Activated T-helper 9 cell treated with anti-CD3 and anti-CD28 coated beads, Interleukin-2, amount 50 U/mL, for 16 hours (primary cell): ENCODE data around the gene ZFP1.
"Not testable (repeated sequence)": the region's sequence is repeated elsewhere in the genome, so short reads cannot be mapped to it uniquely, and the experiment has no call there.

Source experiments
- DNase-seq: peaks from one replicate; pipeline ENCODE4 v3.0.0-alpha.2; 2020; ENCODE audit warnings: low read depth

The ZFP1 gene

DNA sequence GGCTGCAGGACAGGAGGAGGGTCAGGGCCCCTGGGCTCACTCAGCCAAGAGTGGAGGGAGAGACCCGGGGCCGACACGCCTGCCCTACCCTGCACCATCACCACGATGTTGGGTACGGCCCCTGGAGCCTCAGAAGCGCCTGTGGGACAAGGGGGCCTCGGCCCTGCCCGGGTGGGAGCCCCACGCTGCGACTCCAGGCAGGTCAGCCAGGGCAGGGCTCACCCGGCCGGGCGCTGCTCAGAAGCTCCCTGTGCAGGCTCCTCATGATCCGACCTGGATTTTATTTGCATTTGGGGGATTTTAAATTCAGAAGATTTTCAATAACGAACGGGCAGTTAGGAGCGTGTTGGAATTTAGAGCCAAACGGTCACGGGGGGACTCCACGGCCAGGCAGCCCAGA, 56.6 kb downstream of the ZFP1 start:
- DNase-seq = not testable (repeated sequence)

DNA sequence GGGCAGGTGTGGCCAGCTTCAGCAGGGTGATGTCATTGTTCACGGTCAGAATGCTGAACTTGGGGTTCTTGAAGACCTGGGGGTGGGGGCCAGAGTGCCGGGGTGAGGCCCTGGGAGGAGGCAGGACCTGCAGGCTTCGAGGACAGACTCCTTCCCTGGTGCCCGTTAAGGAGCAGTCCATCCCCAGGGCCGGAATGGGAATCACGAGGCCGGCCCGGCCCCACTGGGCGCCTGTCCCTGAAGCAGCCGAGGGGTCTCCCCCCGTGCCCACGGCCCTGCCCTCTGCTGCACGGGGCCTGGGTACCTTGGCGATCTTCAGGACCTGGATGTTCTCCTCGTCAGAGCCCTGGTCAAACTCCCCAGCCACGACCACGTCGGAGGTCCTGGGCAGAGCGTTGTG, 57.1 kb downstream of the ZFP1 start:
- not testable (repeated sequence) for DNase-seq

DNA sequence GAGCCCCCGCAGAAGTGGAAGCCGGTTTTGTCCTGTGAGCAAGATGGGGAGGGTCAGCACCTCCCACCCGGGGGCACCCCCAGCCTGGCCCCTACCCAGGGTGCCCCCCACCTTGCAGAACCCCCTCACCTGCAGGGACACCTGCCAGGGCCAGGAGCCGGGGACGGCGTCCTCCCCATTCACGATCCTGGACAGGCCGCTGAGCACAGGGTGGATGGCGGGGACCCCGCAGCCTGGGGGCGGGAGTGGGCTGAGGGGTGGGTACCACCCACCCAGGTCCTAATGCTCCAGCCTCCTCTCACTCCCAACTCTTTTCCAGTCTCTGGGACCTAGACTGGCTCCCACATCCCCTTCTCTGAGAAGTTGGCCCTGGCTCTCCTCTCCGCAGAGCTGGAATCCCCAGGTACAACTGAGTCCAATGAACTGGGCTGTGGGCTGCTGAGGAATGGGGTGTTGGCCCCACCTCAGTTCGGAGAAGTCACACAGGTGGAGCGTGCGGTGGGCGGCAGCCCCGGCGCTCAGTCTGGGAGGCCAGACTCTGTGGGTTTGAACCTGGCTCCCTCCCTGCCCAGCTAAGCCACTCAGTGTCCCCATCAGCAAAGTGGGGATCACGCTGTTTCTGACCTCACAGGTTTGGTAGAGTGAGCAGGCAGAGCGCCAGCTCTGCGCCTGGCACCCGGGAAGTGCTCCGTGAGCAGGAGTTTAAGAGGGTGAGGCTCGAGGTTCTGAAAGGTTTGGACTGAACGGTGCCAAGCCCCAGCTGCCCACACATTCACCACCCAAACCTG, 57.8 kb downstream of the ZFP1 start:
- DNase-seq = not testable (repeated sequence)

DNA sequence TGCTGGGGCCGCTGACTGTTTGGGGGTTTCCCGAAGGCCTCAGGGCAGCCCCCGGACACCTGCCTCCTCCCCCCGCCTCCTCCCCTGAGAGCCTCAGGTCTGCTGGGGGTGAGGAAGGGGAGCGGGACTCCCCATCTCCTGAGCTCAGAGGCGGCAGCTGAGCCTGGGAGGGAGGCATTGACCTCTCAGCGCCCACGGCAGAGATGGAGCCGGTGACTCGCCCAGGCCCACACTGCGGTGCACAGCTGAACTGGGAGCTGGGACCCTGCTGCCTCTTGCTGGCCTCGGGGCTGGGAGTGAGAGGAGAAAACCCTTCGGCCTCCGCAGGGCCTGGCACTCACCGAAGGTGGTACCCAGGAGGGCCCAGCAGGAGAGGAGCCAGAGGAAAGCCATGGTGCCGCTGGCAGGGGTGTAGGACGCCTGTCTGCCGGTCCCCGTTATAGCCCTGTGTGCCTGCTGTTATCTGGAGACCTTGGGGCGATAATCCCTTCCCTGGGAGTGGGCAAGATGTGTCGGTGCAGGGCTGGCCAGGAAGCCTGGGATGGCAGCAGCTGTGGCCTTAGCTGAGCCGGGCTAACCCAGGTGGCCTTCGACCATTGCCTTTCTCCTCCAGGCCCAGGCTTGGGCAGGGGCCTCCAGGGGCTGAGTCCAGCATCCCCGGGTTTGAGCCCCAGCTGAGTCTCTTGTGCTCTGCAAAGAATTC, 58.6 kb downstream of the ZFP1 start, which contains the start of gene CTRB2:
Gene CTRB2, minus strand, starts transcription at position 413 of the 703 bp plus-strand sequence. Its CDS starts 20 bp downstream, at position 393.
- DNase-seq = no peak

DNA sequence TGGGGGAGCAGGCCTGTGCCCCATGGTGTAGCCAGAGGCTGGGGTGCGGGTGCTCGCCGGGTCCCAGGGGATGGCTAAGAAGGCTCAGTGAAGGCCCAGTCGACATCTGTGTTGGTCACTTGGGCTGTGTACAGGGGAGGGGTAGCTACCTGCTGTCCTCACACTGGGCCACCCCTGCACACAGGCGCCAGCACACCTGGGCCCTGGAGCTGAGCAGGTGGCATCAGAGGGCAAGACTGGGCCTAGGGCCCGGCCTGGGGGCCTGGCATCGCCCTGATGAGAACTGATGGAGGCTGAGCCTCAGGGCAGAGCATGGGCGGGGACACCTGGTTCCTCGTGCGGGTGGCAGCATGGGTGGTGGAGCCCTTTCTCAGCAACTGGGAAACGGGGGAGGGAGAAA, 59.5 kb downstream of the ZFP1 start:
- no peak for DNase-seq

DNA sequence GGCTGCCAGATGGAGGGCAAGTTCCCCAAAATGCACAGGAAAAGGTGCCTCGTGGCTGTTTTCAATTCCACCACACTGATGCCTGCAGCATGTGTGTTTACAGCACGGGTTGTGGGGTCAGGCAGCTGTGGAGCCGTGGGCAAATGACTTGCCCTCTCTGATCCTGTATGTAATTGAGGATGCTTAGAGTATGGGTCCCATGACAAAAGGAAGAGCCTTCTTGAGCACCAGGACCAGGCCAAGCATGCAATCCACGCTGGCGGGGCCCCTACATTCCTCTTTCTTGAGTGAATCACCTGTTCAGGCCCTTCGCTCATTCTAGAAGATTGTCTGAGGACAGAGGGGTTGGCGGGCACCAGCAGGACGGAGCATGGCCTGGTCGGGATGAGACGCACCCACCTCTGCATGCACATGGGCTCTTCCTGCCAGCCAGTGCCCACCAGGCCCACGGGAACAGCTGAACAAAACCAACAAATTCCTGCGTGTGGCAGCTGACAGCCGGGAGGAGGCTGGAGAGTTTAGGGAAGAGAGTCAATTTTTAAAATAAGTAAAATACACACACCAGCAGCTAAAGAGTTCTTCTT, 60.0 kb downstream of the ZFP1 start:
- DNase-seq = no peak

DNA sequence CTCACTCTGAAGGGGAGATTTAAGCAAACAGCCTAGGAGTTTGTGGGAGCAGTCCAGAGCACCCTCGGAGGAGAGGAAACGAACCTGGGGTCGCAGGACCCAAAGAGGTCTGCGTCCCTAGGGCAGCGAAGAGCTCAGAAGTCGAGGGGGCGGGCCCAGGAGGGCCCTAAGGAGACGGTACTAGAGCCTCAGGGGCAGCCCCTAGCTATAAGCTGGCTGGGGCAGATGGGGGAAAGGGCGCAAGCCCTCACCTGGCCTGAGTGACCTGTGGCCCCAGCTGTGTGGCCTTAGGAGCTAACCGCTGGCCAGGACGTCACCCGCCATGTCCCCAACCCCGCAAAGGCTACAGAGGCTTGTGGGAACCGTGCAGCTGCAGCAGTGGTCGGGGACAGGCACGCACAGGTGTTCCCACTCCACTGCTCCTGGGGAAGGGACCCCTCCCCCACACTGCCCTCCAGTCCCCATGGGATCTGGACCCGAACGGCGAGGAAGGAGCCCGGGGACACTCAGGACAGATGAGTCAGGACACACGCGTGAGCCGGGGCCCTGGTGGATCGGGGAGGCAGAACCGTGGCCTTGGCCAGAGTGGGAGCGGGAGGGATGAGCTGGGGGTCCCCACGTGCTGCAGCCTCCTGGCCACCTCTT, 60.7 kb downstream of the ZFP1 start:
- no peak for DNase-seq

DNA sequence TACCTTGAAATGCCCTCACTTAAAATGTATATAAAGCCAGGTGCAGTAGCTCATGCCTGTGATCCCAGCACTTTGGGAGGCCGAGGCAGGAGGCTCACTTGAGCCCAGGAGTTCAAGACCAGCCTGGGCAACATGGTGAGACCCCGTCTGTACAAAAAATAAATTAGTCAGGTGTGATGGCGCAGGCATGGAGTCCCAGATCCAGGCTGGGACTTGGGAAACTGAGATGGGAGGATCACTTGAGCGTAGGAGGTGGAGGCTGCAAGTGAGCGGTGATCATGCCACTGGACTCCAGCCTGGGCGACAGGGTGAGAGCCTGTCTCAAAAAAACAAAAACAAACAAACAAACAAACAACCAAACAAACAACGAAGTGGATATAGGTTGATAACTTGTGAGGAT, 61.2 kb downstream of the ZFP1 start:
- DNase-seq = not testable (repeated sequence)

DNA sequence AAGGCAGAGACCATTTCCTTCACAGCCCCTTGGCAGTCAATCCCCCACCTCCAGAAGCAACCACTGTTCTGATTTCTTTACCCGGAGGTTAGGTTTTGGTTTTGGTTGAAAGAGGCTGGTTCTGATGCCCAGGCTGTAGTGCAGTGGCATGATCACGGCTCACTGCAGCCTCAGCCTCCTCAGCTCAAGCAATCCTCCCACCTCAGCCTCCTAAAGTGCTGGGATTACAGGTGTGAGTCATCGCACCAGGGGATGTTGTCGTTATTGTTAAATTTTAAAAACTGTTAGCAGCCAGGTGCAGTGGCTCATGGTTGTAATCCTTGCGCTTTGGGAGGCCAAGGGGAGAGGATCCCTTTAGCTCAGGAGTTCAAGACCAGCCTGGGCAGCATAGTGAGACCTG, 61.6 kb downstream of the ZFP1 start:
- no peak for DNase-seq

DNA sequence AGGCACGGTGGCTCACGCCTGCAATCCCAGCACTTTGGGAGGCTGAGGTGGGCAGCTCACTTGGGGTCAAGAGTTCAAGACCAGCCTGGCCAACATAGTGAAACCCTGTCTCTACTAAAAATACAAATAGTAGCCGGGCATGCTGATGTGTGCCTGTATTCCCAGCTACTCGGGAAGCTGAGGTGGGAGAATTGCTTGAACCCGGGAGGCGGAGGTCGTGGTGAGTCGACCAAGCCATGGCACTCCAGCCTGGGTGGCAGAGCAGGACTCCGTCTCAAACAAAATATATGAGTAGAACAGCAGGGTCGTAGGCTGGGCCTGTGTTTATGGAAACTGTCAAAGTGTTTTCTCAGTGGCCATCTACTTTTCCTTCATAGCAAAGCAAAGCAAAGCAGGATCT, 63.0 kb downstream of the ZFP1 start:
- not testable (repeated sequence) for DNase-seq

DNA sequence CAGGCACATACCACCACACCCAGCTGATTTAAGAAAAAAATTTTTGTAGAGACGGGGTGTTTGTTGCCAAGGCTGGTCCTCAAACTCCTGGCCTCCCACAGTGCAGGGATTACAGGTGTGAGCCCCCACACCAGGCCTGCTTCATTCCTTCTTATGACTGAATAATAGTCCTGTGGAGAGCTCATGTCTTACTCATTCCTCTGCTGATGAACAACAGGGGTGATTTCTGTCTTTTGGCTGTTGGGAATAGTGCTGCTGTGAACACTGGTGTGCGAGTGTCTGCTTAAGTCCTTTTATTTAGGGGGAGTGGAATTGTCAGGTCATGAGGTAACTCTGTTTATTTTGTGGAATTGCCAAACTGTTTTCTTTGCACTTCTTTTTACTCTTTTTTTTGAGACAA, 67.8 kb downstream of the ZFP1 start:
- no peak for DNase-seq

DNA sequence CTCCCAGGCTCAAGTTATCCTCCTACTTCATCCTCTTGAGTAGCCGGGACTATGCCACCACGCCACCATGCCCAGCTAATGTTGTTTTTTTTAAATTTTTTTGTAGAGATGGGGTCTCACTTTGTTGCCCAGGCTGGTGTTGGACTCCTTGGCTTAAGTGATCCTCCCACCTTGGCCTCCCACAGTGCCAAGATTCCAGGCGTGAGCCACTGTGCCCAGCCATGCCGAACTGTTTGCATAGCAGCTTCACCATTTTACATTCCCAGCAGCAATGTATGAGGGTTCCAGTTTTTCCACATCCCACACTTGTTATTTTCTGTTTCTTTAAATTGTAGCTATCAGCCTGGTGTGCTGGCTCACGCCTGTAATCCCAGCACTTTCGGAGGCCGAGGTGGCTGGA, 68.3 kb downstream of the ZFP1 start:
- DNase-seq = no peak

DNA sequence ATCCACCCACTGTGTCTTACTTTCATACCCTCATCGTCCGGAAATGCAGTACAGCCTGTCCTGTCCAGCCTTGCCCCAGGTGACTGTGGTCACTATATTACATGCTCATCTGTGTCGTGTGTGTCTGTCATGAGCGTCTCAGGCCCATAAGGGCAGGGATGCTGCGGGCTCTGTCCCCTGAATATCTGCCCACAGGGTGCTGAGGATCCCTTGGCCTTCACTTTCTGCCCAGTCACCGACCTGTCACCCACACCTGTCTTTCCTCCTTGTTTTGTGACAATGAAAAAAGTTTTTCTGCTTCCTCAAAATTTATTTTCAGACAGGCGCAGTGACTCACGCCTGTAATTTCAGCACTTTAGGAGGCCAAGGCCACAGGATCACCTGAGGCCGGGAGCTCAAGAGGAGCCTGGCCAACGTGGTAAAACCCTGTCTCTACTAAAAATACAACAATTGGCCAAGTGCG, 69.1 kb downstream of the ZFP1 start:
- DNase-seq = no peak

DNA sequence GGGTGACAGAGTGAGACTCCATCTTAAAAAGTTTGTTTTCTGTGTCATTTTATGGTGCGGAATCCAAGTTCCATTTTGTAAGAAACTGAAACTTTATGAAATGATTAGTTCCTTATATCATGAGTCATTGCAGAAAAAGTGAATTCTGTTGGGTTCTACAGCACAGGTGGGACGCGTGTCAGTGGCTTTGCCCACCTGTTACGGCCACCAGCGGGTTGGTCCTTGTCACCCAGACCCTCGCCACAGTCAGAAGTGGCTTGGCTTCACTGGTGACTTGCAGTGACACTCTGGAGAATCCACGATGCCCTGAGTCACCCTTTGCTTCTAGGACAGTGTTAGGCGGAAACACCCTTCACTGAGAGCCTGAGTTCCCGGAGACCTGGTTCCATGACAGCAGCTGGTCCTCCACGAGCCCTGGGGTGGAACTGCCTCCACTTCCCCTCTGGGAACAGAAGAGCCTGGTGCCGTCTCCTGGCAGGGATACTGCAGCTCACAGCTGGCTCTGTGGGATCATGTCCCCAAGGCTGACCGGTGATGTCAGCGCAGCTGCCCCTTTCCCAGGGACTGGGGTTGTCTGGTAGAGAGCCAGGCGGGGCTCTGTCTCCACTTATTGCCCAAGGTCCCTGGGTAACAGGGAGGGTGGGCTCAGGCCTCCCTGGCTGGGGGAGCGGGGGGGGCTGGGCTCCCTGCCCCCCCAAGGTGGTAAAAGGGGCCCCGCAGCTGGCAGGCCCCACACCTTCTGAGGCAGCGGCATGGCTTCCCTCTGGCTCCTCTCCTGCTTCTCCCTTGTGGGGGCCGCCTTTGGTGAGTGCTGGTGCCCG, 70.1 kb downstream of the ZFP1 start, which contains the start of gene CTRB1:
Gene CTRB1, plus strand, starts transcription at position 733 of the 821 bp plus-strand sequence. Its CDS starts 20 bp downstream, at position 753.
- DNase-seq = no peak

DNA sequence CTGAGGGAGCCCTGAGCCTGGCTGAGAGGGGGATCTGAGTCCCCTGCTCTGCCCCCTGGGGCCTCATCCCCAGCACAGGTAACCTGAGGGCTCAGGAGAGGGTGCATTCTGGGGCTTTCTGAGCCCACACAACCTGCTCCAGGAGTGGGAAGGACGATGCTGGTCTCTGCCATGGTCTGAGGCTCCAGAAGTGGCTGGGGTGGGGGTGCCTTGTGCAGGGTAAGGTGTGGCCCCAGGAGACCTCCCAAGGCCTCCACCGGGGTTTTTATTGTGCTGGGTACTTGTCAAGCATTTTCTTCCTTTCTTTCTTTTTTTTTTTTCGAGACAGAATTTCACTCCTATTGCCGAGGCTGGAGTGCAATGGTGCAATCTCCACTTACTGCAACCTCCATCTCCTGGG, 70.8 kb downstream of the ZFP1 start:
- DNase-seq = no peak

DNA sequence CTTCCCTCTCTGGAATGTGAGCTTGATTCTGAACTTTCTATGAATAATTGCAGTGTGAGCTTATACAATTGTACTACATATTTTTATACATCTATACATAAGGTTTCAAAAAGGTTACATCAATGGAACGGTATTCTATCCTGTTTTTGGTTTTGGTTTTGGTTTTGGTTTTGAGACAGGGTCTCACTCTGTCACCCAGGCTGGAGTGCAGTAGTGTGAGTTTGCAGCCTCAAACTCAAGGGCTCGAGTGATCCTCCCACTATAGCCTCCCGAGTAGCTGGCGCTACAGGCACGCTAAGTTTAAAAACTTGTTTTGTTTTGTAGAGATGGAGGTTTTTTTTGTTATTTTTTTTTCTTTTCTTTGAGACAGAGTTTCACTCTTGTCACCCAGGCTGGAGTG, 71.5 kb downstream of the ZFP1 start:
- no peak for DNase-seq
